HG03095 (cell line): ENCODE data around the gene SRP54.
A peak's percentile ranks its signal among the peaks of the same experiment; 100 is the strongest.
"Not testable (repeated sequence)": the region's sequence is repeated elsewhere in the genome, so short reads cannot be mapped to it uniquely, and the experiment has no call there.

ENCODE experiments used
- ATAC-seq: cut with Tn5 transposase; IDR thresholded peaks from one replicate; pipeline ENCODE4 v1.9.1; 2021; ENCODE audit warnings: moderate library complexity; ENCODE audit not compliant: unreplicated experiment

Gene SRP54

GRCh38 chr14:34982421-34983147 is at the start of gene SRP54:
SRP54 (plus strand) TSS chr14:34982992; CDS start chr14:34996710, 13,718 bp downstream.
- ATAC-seq: peak; percentile 75

- no peak for ATAC-seq
Observed at GRCh38 chr14:34933301-34933700, 49.5 kb upstream of the SRP54 start.

GRCh38 chr14:34935488-34935887 is 47.3 kb upstream of the SRP54 start:
- no peak for ATAC-seq

- no peak for ATAC-seq
Observed at GRCh38 chr14:34937442-34937841, 45.4 kb upstream of the SRP54 start.

GRCh38 chr14:34937876-34938275 is 44.9 kb upstream of the SRP54 start:
- no peak for ATAC-seq

- ATAC-seq: no peak
Observed at GRCh38 chr14:34943506-34943905, 39.3 kb upstream of the SRP54 start.

- ATAC-seq: no peak
Observed at GRCh38 chr14:34944744-34945143, 38.0 kb upstream of the SRP54 start.

- no peak for ATAC-seq
Observed at GRCh38 chr14:34946699-34947098, 36.1 kb upstream of the SRP54 start.

- no peak for ATAC-seq
Observed at GRCh38 chr14:34951286-34951685, 31.5 kb upstream of the SRP54 start.

- no peak for ATAC-seq
Observed at GRCh38 chr14:34956931-34957330, 25.9 kb upstream of the SRP54 start.

GRCh38 chr14:34957771-34958286 is 25.0 kb upstream of the SRP54 start:
- no peak for ATAC-seq

- ATAC-seq: not testable (repeated sequence)
Observed at GRCh38 chr14:34962106-34962505, 20.7 kb upstream of the SRP54 start.

GRCh38 chr14:34964977-34965764 is 17.6 kb upstream of the SRP54 start:
- no peak for ATAC-seq

GRCh38 chr14:34965912-34966311 is 16.9 kb upstream of the SRP54 start:
- ATAC-seq: no peak

- ATAC-seq: peak; percentile 95
Observed at GRCh38 chr14:34966413-34966812, 16.4 kb upstream of the SRP54 start.

- ATAC-seq: no peak
Observed at GRCh38 chr14:34970665-34971064, 12.1 kb upstream of the SRP54 start.

- ATAC-seq: no peak
Observed at GRCh38 chr14:34971381-34971780, 11.4 kb upstream of the SRP54 start.

GRCh38 chr14:34971801-34972200 is 11.0 kb upstream of the SRP54 start:
- ATAC-seq: no peak

- ATAC-seq: no peak
Observed at GRCh38 chr14:34978444-34978843, 4.3 kb upstream of the SRP54 start.

GRCh38 chr14:34980337-34980900 is 2.4 kb upstream of the SRP54 start:
- ATAC-seq: no peak

GRCh38 chr14:34981743-34982420 is 910 bp upstream of the SRP54 start:
- peak; percentile 6 for ATAC-seq
